ENCODE measurements around the gene HCAR2. TPM values are rescaled to one million over a fixed set of nuclear protein-coding genes. Genes with fewer than 3 reads are reported as not detected.
"Not testable (repeated sequence)": the region's sequence is repeated elsewhere in the genome, so short reads cannot be mapped to it uniquely, and the experiment has no call there.

HCAR2 gene
- total RNA-seq (2021; fragmentation: NEBNext Ultra II Directional; extraction: Animal tissue kit (Norgen Biotek cat#: 25700)): not detected
- long read RNA-seq: 0 reads

GRCh38 chr12:122702890-122703611 is at the start of gene HCAR2:
Gene HCAR2, minus strand, starts transcription at chr12:122703357. Its CDS starts 74 bp downstream, at chr12:122703283.
- H3K4me1 Mint-ChIP-seq (ENCODE audit: low read depth): peaks cover 13% of the 10 kb centered on the region
- H3K4me3 Mint-ChIP-seq; H3K9me3 Mint-ChIP-seq; H3K36me3 Mint-ChIP-seq (ENCODE audit: low read depth); H3K27ac Mint-ChIP-seq; H3K27me3 Mint-ChIP-seq (ENCODE audit: insufficient read depth); DNase-seq: not testable (repeated sequence)

- TF ChIP-seq CTCF (IDR thresholded peaks at IDR 0.05): peak; percentile 85
- Mint-ChIP-seq H3K27me3 (ENCODE audit: insufficient read depth) (peaks cover 3% of the 10 kb centered on the region), H3K4me3 (peak within 1 kb of the TSS; percentile 95), H3K9me3 (no peaks in the 10 kb centered on the region), H3K4me1 (ENCODE audit: low read depth) (peaks cover 37% of the 10 kb centered on the region), H3K36me3 (ENCODE audit: low read depth) (peaks cover 42% of the 10 kb centered on the region), H3K27ac (peak within 1 kb of the TSS; percentile 81)
- DNase-seq: peak; percentile 99
These were observed 49.5 kb upstream of the HCAR2 start, which contains the start of gene DENR for GRCh38 chr12:122752464-122753318. Gene DENR, plus strand, starts transcription at chr12:122752824. Its CDS starts 878 bp downstream, at chr12:122753702.

GRCh38 chr12:122750781-122751515 is 47.8 kb upstream of the HCAR2 start:
- H3K36me3 Mint-ChIP-seq (ENCODE audit: low read depth): peaks cover 26% of the 10 kb centered on the region
- H3K9me3 Mint-ChIP-seq; H3K27me3 Mint-ChIP-seq (ENCODE audit: insufficient read depth); DNase-seq; H3K4me3 Mint-ChIP-seq: not testable (repeated sequence)
- peak overlapping the region; percentile 66; the same call in 1 of the 2 replicates for H3K27ac Mint-ChIP-seq
- H3K4me1 Mint-ChIP-seq (ENCODE audit: low read depth): peaks cover 29% of the 10 kb centered on the region

GRCh38 chr12:122749569-122750332 is 46.6 kb upstream of the HCAR2 start:
- Mint-ChIP-seq H3K9me3 (no peaks in the 10 kb centered on the region), H3K4me3 (no peak overlapping the region), H3K27ac (no peak overlapping the region), H3K4me1 (ENCODE audit: low read depth) (peaks cover 25% of the 10 kb centered on the region), H3K27me3 (ENCODE audit: insufficient read depth) (peaks cover 3% of the 10 kb centered on the region), H3K36me3 (ENCODE audit: low read depth) (peaks cover 18% of the 10 kb centered on the region)
- TF ChIP-seq CTCF (IDR thresholded peaks at IDR 0.05): no peak
- DNase-seq: no peak

GRCh38 chr12:122747224-122748135 is 44.3 kb upstream of the HCAR2 start:
- Mint-ChIP-seq H3K4me3 (no peak overlapping the region), H3K4me1 (ENCODE audit: low read depth) (peaks cover 10% of the 10 kb centered on the region), H3K27me3 (ENCODE audit: insufficient read depth) (peaks cover 3% of the 10 kb centered on the region), H3K27ac (no peak overlapping the region), H3K9me3 (no peaks in the 10 kb centered on the region), H3K36me3 (ENCODE audit: low read depth) (no peaks in the 10 kb centered on the region; the same call in 1 of the 2 replicates)
- DNase-seq: no peak
- TF ChIP-seq CTCF (IDR thresholded peaks at IDR 0.05): no peak
